HEK293 (cell line): ENCODE results near the gene CNRIP1.

Experiments used
- REPIN1 ChIP-seq: fragments of 450-650 bp; formaldehyde crosslinking; IDR thresholded peaks from 2 replicates; pipeline ENCODE4 v1.5.1; 2017; ENCODE audit warnings: missing biosample characterization, missing genetic modification characterization, low read depth
- ZNF24 ChIP-seq: fragments of 450-650 bp; formaldehyde crosslinking; IDR thresholded peaks from 2 replicates; pipeline ENCODE4 v1.5.1; 2016; ENCODE audit warnings: missing biosample characterization, missing genetic modification characterization
- ZNF610 ChIP-seq: fragments of 450-650 bp; formaldehyde crosslinking; IDR thresholded peaks from 2 replicates; pipeline ENCODE4 v1.5.1; 2016; ENCODE audit warnings: missing biosample characterization, missing genetic modification characterization, borderline replicate concordance
- ZNF830 ChIP-seq: fragments of 450-650 bp; IDR thresholded peaks from 2 replicates; pipeline ENCODE4 v1.5.0; 2018; ENCODE audit warnings: missing biosample characterization, missing genetic modification characterization, low read depth, mild to moderate bottlenecking, moderate library complexity

DNA sequence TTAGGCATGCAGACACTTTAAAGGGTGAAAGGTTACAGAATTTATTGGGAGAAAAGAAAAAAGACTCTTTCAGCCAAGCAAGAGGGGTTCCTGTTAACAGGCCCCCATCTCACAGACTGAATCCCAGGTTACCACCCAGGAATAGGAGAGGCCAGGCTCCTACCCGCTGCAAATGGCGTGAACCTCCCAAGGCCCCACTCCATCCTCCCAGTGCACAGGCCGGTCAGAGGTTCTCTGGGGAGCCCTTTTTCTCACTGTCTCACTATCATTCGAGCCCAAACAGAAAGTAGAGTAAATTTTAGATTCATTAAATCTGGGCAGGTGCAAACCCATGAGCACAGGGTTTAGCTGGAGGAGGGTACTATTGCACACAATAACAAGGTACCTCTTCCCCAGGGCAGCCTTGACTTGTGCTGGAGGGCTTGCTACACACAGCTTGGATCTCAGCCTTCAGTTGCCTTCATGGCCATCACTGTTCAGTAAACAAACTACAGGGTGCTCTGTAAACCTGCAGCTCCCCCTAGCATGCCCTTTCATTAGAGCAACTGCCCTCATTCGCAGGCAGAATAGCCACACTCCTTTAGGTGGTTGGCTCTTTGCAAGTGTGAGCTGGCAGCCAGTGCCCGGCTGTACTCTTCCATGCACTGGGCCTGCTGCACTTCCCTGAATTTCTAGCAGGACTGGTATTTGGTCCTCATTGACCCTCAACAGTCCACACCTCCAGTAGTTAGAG, 38.0 kb upstream of the CNRIP1 start:
- no peak for TF ChIP-seq ZNF24
- TF ChIP-seq ZNF610 (tag by site-specific recombination), result no peak
- no peak for TF ChIP-seq ZNF830 (tag by site-specific recombination)
- TF ChIP-seq REPIN1, result no peak
